Cardiac fibroblast (primary cell): Measurements from ENCODE around the gene CAMKMT.

Source experiments
- DNase-seq, 2 donors: peaks; one replicate each; pipeline versions ENCODE4 v3.0.0 to v3.0.0-alpha.2; 2010; ENCODE audit warnings: low read depth in 2 of 2
- H3K4me3 ChIP-seq, 2 donors: replicated peaks in 1 of 2; 1 replicate in 1 of 2; 2 replicates in 1 of 2; pipeline ENCODE4 v1.5.1; 2011; ENCODE audit warnings: low read depth in 2 of 2, low read length in 2 of 2, mild to moderate bottlenecking in 2 of 2, moderate library complexity in 1 of 2
- TF ChIP-seq, protein P1 (sequence below): IDR thresholded peaks from one replicate; pipeline ENCODE4 v1.5.1; 2011; ENCODE audit warnings: low read depth, mild to moderate bottlenecking, low read length, inconsistent platforms

CAMKMT gene

GRCh38 chr2:44569491-44569890 lies 207.7 kb downstream of the CAMKMT start:
- TF ChIP-seq, protein P1, sequence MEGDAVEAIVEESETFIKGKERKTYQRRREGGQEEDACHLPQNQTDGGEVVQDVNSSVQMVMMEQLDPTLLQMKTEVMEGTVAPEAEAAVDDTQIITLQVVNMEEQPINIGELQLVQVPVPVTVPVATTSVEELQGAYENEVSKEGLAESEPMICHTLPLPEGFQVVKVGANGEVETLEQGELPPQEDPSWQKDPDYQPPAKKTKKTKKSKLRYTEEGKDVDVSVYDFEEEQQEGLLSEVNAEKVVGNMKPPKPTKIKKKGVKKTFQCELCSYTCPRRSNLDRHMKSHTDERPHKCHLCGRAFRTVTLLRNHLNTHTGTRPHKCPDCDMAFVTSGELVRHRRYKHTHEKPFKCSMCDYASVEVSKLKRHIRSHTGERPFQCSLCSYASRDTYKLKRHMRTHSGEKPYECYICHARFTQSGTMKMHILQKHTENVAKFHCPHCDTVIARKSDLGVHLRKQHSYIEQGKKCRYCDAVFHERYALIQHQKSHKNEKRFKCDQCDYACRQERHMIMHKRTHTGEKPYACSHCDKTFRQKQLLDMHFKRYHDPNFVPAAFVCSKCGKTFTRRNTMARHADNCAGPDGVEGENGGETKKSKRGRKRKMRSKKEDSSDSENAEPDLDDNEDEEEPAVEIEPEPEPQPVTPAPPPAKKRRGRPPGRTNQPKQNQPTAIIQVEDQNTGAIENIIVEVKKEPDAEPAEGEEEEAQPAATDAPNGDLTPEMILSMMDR: no peak
- no peak overlapping the region for H3K4me3 ChIP-seq
- no peak for DNase-seq

DNA sequence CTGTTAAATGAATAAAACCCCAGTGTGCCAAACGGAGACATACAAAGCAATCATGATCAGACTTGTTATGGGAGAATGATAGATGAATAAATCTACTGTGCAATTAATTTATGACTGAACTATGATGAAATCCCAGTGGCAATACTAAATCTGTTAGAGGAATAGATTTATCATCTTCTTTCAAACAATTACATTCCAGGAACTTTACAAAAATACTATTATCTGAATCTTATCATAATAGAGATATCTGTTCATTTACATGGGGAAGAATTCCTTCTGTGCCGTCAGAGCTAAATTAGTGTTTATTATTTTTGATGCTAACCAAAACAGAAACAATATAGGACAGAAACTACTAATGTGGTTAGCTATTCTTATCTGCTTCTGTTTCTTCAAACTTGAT lies 208.5 kb downstream of the CAMKMT start:
- TF ChIP-seq, protein P1: no peak
- DNase-seq: no peak

GRCh38 chr2:44570777-44571176 lies 209.0 kb downstream of the CAMKMT start:
- TF ChIP-seq, protein P1: no peak
- DNase-seq: no peak

More for the DNA sequence above, 208.5 kb downstream of the CAMKMT start:
- H3K4me3 ChIP-seq: no peak overlapping the region

GRCh38 chr2:44572196-44572900 lies 210.6 kb downstream of the CAMKMT start:
- no peak overlapping the region for H3K4me3 ChIP-seq
- TF ChIP-seq, protein P1: no peak
- peak in 1 of 2 donors; percentile 69 for DNase-seq

More at GRCh38 chr2:44570777-44571176, 209.0 kb downstream of the CAMKMT start:
- no peak overlapping the region for H3K4me3 ChIP-seq

DNA sequence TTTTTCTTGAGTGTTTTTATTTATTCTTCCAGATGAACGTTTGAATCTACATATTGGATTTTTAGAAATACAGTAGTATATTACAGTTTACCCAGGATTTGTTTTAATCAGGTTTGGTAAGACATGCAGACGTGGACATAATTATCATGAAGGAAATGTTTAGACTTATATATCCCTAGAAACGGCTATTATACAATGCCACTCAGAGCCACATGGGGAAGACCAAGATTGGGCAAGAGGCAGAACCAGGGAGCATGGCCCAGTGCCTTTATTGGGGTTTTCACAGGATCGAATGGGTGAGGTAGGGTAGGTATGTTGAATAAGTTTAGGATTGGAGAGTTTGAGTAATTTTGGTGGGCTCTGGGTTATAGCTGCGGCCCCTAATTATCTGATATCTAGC lies 212.2 kb downstream of the CAMKMT start:
- H3K4me3 ChIP-seq: no peak overlapping the region
- TF ChIP-seq, protein P1: no peak

GRCh38 chr2:44578471-44579093 lies 216.8 kb downstream of the CAMKMT start:
- TF ChIP-seq, protein P1: no peak
- no peak overlapping the region for H3K4me3 ChIP-seq
- peak; percentile 74 to 88 for DNase-seq

More for the DNA sequence above, 212.2 kb downstream of the CAMKMT start:
- no peak for DNase-seq
